GM11168 (cell line): ENCODE results near the gene BCL11B.

ENCODE experiments used
- in situ Hi-C: fragments of 300-500 bp; cut with MboI; formaldehyde crosslinking; loops from one replicate; pipeline ENCODE4 v1.12.0; 2022; ENCODE audit warnings: low sequenced_read_pairs; ENCODE audit not compliant: unreplicated experiment

BCL11B gene

GRCh38 chr14:99132821-99133635, 139.0 kb downstream of the BCL11B start:
- in situ Hi-C loops = no loop called here

GRCh38 chr14:99131632-99132271, 140.2 kb downstream of the BCL11B start:
- in situ Hi-C loops = no loop called here

- in situ Hi-C loops = no loop called here
Observed at GRCh38 chr14:99129998-99130397, 142.0 kb downstream of the BCL11B start.

GRCh38 chr14:99129211-99129696, 142.7 kb downstream of the BCL11B start:
- in situ Hi-C loops = no loop called here

- in situ Hi-C loops = no loop called here
Observed at GRCh38 chr14:99128185-99128584, 143.8 kb downstream of the BCL11B start.

GRCh38 chr14:99127651-99128167, 144.3 kb downstream of the BCL11B start:
- in situ Hi-C loops = no loop called here

- in situ Hi-C loops = no loop called here
Observed at GRCh38 chr14:99125616-99126431, 146.2 kb downstream of the BCL11B start.

GRCh38 chr14:99125113-99125512, 146.9 kb downstream of the BCL11B start:
- in situ Hi-C loops = no loop called here

GRCh38 chr14:99124482-99125105, 147.4 kb downstream of the BCL11B start:
- in situ Hi-C loops = no loop called here

- in situ Hi-C loops = no loop called here
Observed at GRCh38 chr14:99123208-99123870, 148.7 kb downstream of the BCL11B start.

- in situ Hi-C loops = no loop called here
Observed at GRCh38 chr14:99122521-99123125, 149.4 kb downstream of the BCL11B start.

GRCh38 chr14:99121319-99121875, 150.6 kb downstream of the BCL11B start:
- in situ Hi-C loops = no loop called here

GRCh38 chr14:99120526-99121318, 151.3 kb downstream of the BCL11B start:
- in situ Hi-C loops = no loop called here

- in situ Hi-C loops = no loop called here
Observed at GRCh38 chr14:99119554-99120525, 152.2 kb downstream of the BCL11B start.
